Psoas muscle (tissue), 8 donors: ENCODE data around the gene TMEM179. TPM values are rescaled to one million over a fixed set of nuclear protein-coding genes. Genes with fewer than 3 reads are reported as not detected.

ENCODE experiments used
- ATAC-seq, 4 donors: fragments of 200-7000 bp; cut with Tn5 transposase; one replicate each; pipeline ENCODE4 v1.9.1; 2020; ENCODE audit warnings: moderate library complexity in 3 of 4, mild to moderate bottlenecking in 2 of 4
- DNase-seq, 2 donors: peaks; one replicate each; pipeline ENCODE4 v3.0.0-alpha.2; 2020
- H3K27ac ChIP-seq: fragments of 200-600 bp; one replicate; pipeline ENCODE4 v1.8.0; 2022
- H3K27me3 ChIP-seq, 3 donors: fragments of 200-600 bp in 1 of 3; one replicate each; pipeline versions ENCODE4 v1.6.1 to v1.8.0; 2013 to 2022; ENCODE audit warnings: low read length in 2 of 3, mild to moderate bottlenecking in 2 of 3, moderate library complexity in 1 of 3; ENCODE audit not compliant: insufficient read depth in 3 of 3
- H3K36me3 ChIP-seq, 2 donors: fragments of 200-600 bp in 1 of 2; one replicate each; pipeline versions ENCODE4 v1.6.1 to v1.8.0; 2013 to 2022; ENCODE audit warnings: low read depth in 1 of 2, mild to moderate bottlenecking in 1 of 2, moderate library complexity in 1 of 2; ENCODE audit not compliant: insufficient read depth in 1 of 2
- H3K4me1 ChIP-seq: fragments of 200-600 bp; one replicate; pipeline ENCODE4 v1.8.0; 2022
- H3K4me3 ChIP-seq: fragments of 200-600 bp; one replicate; pipeline ENCODE4 v1.8.0; 2022; ENCODE audit warnings: mild to moderate bottlenecking
- H3K9me3 ChIP-seq: fragments of 200-600 bp; one replicate; pipeline ENCODE4 v1.8.0; 2022
- WGBS, 3 donors: extraction: QIAGEN DNeasy Blood & Tissue Kit; methylation state at CpG; one replicate each; pipeline versions ENCODE4 v1.1.6 to v1.1.7; 2013; 5-methylcytosine and 5-hydroxymethylcytosine counted together
- intact Hi-C, 2 donors: fragments of 100-400 bp; cut with DNase I; formaldehyde crosslinking; loops; one replicate each; pipeline versions ENCODE4 v1.11.0 to v1.14.2; 2022
- polyA plus RNA-seq, 3 donors: library from polyadenylated mRNA; stranded (reverse); fragments of 200-250 nt; gene quantifications; one replicate each; pipeline ENCODE4 v1.2.3, GENCODE V29; 2013
- total RNA-seq, 4 donors: library from RNA; stranded (reverse); fragmentation: NEBNext Ultra II Directional in 2 of 4; extraction: Animal tissue kit (Norgen Biotek cat#: 25700) in 2 of 4; gene quantifications; one replicate each; pipeline versions ENCODE4 v1.2.1 to v1.2.4, GENCODE V29; 2021 to 2023
- TF ChIP-seq, protein P1 (sequence below): fragments of 200-600 bp; IDR thresholded peaks from one replicate; pipeline ENCODE4 v1.8.0; 2022; ENCODE audit warnings: antibody characterized with exemption
- donor health status: healthy with polysubstance abuse.
- donor health status: DM: no; HTN: no; CAD: no; lungs with moderate emphysema.
- donor health status: Bipolar disorder and iron deficiency.
- donor health status: healthy.
- donor health status: DM: yes; HTN: yes; CAD: no.
- donor health status: DM: no; HTN: no; CAD: no.
- donor health status: DM: no; HTN: no; CAD: no.
- donor health status: DM: yes; HTN: yes; CAD: no.

The TMEM179 gene
- total and polyA plus RNA-seq, 7 donors = 0.01 TPM; not detected in 6

DNA sequence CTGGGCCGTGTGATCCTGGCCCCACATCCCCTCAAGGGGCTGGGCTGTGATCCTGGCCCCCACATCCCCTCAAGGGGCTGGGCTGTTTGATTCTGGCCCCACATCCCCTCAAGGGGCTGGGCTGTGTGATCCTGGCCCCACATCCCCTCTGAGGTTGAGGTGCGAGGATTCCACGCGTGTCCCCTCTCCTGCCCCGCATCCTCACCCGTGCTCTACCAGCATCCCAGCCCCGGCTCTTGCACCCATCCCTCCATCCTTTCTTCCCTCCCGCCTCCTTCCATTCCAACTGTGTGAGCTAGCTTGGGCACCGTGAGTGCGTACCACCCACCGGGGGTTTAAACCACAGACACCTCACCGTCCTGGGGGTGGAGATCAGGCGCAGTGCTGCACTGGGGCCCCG is 31.1 kb upstream of the TMEM179 start:
- no peaks in the 10 kb centered on the region for H3K4me1 ChIP-seq
- WGBS, 3 donors = 74 to 89% (median 81%) methylated on average over 11 to 14 of the region's 14 CpGs
- no peak for ATAC-seq
- no peak overlapping the region for H3K27ac ChIP-seq
- DNase-seq = no peak
- H3K4me3 ChIP-seq = no peak overlapping the region
- intact Hi-C loops = loop anchor here in 1 of 2 donors (5.0 kb wide), 1 partner anchor 493 kb away; no protein-coding TSS in a partner anchor
- H3K27me3 ChIP-seq = peaks cover 0 to 49% (median 10%) of the 10 kb centered on the region in 3 donors
- TF ChIP-seq, protein P1, sequence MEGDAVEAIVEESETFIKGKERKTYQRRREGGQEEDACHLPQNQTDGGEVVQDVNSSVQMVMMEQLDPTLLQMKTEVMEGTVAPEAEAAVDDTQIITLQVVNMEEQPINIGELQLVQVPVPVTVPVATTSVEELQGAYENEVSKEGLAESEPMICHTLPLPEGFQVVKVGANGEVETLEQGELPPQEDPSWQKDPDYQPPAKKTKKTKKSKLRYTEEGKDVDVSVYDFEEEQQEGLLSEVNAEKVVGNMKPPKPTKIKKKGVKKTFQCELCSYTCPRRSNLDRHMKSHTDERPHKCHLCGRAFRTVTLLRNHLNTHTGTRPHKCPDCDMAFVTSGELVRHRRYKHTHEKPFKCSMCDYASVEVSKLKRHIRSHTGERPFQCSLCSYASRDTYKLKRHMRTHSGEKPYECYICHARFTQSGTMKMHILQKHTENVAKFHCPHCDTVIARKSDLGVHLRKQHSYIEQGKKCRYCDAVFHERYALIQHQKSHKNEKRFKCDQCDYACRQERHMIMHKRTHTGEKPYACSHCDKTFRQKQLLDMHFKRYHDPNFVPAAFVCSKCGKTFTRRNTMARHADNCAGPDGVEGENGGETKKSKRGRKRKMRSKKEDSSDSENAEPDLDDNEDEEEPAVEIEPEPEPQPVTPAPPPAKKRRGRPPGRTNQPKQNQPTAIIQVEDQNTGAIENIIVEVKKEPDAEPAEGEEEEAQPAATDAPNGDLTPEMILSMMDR = no peak
- H3K9me3 ChIP-seq = no peaks in the 10 kb centered on the region
- no peaks in the 10 kb centered on the region for H3K36me3 ChIP-seq

DNA sequence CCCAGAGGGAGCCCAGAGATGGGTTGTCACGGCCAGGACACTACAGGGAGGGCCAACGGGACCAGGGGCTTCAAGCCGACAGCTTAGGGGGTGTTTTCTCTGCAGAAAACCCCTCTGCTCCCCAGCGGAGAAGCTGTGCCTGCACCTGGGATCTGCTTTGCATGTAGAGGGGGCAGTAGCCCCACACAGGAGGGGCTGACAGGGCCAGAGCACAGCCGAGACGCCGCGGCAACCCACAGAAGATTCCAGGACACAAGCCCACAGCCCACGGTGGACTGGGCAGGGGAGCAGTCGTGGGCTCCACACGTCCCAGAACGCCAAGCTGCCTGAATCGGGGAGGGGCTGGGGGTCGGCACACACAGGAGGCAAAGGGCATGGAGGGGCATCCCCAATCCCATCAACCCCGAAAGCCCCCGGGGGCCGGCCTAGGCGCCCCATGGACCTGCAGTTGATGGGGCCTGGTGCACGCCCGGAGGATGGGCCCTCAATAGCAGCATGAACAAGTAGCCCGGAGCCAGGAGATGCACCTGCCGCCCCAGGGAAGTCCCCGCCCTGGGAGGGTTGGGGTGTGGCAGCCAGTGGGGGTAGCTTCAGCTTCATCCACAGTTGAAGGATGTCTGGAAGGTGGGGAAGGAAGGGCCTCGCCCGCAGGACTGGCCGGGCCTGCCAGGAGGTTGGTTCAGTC is 30.5 kb upstream of the TMEM179 start:
- DNase-seq (no peak), ATAC-seq (no peak)
- no peaks in the 10 kb centered on the region for H3K36me3 ChIP-seq
- H3K27ac ChIP-seq = no peak overlapping the region
- no peaks in the 10 kb centered on the region for H3K4me1 ChIP-seq
- no peaks in the 10 kb centered on the region for H3K9me3 ChIP-seq
- TF ChIP-seq, protein P1 = no peak
- H3K27me3 ChIP-seq = peaks cover 0 to 49% (median 10%) of the 10 kb centered on the region in 3 donors
- 83 to 87% (median 83%) methylated on average over 22 to 26 of the region's 26 CpGs for WGBS, 3 donors
- intact Hi-C loops = loop anchor here in 1 of 2 donors (5.0 kb wide), 1 partner anchor 493 kb away; no protein-coding TSS in a partner anchor
- no peak overlapping the region for H3K4me3 ChIP-seq

DNA sequence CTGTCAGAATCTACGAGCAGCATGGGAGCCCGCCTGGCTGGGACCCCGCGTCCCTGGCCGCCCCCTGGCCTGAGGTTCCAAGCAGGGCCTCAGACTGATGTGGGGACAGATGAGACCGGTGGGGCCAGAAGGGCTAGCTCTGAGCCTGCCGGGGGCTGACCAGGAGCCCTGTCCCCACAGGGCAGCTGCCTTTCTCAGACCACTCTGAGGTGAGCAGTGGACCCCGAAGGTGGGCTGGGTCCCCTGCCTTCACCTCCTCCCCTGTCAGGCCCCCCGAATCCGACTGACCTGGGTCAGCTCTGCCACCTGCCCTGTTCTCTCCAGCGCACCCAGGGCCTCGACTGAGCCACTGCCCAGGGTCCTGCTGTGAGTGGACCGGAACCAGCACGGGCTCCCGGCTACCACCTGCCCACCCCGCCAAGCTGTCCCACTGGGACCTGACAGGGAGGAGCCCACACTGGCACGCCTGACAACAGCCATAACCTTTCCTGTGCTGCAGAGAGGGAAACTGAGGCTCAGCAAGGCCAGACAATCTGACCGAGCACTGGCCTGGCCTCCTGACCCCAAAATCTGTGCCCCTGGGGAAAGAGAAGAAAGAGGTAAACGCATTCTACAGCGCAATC is 29.7 kb upstream of the TMEM179 start:
- Histone ChIP-seq H3K4me1 (no peaks in the 10 kb centered on the region), H3K27me3 (peaks cover 0 to 42% (median 10%) of the 10 kb centered on the region in 3 donors), H3K4me3 (no peak overlapping the region), H3K36me3 (no peaks in the 10 kb centered on the region), H3K27ac (no peak overlapping the region), H3K9me3 (peaks cover under 1% of the 10 kb centered on the region)
- ATAC-seq = no peak
- TF ChIP-seq, protein P1 = no peak
- DNase-seq = no peak
- 76 to 84% (median 80%) methylated on average over 20 of the region's 20 CpGs for WGBS, 3 donors
- intact Hi-C loops = no loop called here

DNA sequence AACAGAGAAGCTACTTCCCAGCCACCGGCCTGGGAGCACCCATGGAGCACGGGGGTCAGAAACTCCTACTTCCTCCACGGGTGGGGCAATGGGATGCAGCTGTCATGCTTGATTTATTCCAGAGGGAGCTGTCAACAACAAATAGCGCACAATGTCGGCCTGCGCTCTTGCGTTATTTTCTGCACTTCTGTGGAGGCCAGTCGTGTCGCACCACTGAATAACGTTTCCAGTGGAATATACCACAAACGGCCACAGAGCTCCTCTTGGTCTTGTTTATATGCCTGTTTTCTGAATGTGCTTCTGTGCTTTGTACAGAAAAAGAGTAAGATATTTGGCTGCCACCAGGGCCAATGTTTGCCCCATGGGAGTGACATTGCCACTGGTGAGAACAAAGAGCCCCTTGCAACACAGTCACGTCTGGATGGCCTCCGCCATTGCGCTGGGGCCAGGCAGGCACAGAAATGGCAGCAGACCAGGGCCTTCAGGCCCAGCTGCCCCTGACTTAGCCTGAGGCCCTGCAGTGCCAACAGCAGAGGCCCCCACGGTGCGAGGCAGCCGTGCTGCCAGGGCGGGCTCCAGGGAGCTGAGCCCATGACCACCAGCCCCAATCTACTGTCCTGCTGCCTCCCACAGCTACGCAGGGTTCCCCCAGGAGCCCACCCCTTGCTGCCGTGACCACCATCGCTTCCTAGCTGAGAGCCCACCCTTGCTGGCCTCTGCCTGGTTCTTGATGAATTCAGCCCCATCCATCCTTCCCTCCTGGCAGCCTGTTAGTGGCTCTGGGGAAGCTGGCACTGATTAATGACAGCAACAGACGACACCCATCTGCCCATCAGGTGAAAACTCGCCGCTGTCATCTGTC is 28.9 kb upstream of the TMEM179 start:
- peaks cover 4% of the 10 kb centered on the region for H3K9me3 ChIP-seq
- TF ChIP-seq, protein P1 = no peak
- no peak for DNase-seq
- intact Hi-C loops = no loop called here
- peaks cover 0 to 42% (median 9%) of the 10 kb centered on the region in 3 donors for H3K27me3 ChIP-seq
- H3K4me3 ChIP-seq = no peak overlapping the region
- H3K36me3 ChIP-seq = no peaks in the 10 kb centered on the region
- WGBS, 3 donors = 30 to 45% (median 32%) methylated on average over 24 of the region's 24 CpGs
- H3K4me1 ChIP-seq = no peaks in the 10 kb centered on the region
- no peak overlapping the region for H3K27ac ChIP-seq
- ATAC-seq = no peak
